GM21423 (cell line): Measurements from ENCODE around the gene ZNF747.

Source experiments
- ATAC-seq: cut with Tn5 transposase; IDR thresholded peaks from one replicate; pipeline ENCODE4 v1.9.1; 2021; ENCODE audit warnings: mild to moderate bottlenecking, moderate library complexity; ENCODE audit not compliant: unreplicated experiment

The ZNF747 gene

DNA sequence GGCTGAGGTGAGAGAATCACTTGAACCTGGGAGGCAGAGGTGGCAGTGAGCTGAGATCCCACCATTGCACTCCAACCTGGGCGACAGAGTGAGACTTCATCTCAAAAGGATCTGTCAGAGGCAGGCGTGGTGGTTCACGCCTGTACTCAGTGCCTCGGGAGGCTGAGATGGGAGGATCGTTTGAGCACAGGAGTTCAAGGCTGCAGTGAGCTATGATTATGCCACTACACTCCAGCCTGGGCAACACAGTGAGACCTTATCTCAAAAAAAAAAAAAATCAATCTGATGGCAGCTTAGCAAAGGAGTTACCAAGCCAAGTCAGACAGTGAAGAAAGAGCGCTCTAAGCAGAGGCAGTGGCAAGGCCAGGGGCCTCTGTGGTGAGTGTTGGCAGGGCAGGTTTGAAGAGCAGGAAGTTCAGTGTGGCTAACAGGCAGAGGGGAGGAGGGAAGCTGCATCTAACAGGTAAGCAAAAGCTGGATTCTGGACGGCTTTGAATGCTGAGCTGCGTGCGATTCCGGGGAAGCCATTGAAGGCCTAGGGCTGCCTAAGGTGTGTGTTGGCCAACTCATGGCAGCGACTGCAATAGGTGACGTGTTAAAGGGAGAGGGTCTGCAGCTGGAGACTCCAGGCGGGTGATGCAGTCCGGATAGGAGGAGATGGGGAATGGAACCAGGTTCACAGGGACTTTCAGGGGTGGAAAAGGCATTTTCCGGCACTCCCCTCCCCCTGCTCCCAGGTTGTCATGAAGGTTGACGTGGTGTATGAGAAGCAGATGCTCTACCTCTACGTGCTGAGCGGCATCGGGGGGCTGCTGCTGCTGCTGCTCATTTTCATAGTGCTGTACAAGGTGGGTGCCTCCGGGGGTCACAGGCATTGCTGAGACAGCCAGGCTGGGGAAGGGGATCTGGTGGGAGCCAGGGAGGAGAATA is 15.3 kb downstream of the ZNF747 start:
- ATAC-seq, result no peak

DNA sequence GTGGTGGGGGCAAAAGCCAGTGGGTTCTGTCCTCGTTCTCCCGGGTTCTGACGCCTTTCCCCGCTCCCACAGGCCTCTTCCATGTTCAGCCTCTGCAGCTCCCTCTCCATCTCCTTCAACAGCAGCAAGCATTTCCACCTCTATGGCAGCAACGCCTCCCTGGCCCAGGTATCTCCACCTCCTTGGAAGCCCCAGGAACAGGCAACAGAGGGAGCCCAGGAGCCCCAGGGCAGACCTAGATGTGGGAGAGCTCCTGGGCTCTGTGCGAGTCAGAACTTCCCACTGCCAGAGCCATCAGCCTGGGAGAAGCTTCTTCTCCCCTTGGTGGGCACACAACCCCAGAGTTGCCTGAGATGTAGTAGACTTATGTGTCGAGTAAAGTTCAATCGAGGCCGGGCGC is 16.1 kb downstream of the ZNF747 start:
- ATAC-seq, result no peak

GRCh38 chr16:30515275-30515674 is 19.4 kb downstream of the ZNF747 start:
- ATAC-seq, result no peak

DNA sequence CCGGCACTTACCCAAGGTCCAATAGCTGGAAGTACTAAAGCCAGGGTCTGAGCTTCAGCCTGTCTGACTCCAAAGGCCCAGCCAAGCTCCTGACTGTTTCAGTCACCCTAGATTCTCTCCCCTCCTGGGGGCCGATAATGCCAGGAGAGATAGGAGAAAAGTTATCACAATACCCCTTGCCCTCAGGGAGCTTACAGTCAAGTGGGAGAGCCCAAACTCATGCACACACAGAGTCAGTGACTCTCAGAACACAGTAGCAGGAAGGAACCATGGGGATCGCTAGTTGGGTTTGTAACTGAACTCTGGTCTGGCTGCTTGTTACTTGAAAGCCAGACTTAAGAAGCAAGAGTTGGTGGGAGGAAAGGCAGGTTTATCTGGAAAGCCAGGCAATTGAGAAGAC is 23.1 kb downstream of the ZNF747 start:
- ATAC-seq, result no peak

DNA sequence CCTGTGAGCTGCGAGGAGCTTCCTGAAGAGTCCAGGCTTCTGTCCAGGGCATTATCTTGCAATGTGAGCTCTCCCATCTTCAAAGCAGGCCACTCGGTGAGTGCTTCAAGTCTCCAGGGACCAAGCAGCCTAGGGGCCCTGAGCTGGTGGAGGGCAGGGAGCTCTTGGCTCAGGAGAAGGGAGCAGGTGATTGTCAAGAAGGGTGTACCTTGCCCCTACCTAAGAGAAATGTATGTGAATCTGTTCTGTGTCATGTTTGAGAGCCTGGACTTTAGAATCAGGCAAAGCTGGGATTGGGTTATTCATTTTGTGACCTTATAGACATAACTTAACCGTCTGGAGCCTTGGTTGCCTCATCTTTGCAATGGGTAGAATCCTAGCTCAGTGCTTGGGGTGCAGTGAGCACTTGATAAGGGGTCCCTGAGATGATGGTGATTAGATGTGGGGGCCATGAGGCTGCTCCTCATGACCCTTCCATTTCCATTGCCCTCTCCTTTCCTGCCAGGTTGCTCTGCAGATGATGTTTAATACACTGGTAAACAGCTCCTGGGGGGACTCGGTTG is 24.2 kb downstream of the ZNF747 start:
- no peak for ATAC-seq

DNA sequence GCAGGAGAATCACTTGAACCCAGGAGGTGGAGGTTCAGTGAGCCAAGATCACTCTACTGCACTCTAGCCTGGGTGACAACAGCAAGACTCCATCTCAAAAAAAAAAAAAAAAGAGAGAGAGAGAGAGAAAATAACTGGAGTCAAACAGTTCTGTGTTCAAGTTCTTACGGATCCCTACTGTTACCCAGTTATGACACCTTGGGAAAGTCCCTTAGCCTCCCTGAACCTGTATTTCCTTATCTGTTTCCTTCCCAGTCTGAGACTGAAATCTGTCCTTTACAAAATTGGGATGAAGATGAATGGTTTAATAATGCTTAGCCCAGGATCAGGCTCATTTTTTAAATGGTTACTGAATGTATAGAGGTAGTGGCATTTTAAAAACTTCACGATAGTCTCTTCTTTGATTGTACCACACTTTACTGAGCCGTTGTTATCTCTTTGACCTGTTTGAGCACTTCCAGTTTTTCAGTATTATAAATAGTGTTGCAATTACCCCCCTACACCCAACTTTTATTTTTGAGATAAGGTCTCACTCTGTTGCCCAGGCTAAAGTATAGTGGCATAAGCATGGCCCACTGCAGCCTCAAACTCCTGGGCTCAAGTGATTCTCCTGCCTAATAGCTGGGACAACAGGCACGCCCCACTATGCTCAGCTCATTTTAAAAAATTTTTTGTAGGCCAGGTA is 25.4 kb downstream of the ZNF747 start:
- no peak for ATAC-seq

- no peak for ATAC-seq
These were observed 31.0 kb downstream of the ZNF747 start for GRCh38 chr16:30503403-30504296.

- no peak for ATAC-seq
These were observed 35.4 kb downstream of the ZNF747 start for GRCh38 chr16:30499284-30499683.

- no peak for ATAC-seq
These were observed 39.9 kb downstream of the ZNF747 start for GRCh38 chr16:30494709-30495108.

DNA sequence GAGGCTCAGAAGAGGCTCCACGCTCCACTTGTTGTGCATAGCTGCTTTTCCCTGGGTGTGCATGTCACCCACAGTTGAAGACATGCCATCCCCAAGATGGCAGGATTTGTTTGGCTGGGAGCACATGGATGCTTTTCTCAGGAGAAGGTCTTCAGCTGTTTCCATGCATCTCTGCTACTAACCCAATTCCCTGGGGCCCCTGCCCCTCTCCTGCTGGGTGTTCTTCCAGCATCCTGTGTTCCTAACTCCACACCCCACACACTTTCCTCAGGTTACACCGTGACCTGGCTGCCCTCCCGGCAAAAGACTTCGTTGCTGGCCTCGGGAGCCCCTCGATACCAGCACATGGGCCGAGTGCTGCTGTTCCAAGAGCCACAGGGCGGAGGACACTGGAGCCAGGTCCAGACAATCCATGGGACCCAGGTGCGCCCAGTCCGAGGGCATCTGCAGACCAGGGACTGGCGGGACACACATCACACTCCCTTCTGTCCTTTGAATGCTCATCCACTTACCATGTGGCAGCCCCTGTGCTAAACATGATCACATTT is 40.6 kb downstream of the ZNF747 start:
- no peak for ATAC-seq

DNA sequence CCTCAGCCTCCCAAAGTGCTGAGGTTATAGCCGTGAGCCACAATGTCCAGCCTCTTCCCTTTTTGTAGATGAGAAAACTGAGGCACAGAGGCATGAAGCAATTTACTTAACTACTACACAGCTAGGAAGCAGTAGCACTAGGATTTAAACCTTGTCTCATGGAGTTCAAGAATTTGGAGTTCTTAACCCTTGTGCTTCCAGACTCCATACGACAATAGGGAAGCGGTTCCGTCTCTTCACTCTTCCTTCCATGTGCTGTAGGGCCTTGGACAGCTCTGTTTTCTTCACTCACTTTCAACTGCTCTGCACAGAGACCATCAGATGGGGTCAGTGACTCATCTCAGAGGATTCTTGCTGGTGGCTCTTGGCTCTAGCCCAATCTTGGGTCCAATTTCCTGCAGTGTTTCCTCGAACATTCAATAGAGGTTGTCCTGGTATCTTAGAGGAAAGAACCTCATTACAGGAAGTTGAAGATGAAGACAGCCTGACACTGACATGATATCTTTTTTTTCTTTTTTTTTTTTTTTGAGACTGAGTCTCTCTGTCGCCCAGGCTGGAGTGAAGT is 42.8 kb downstream of the ZNF747 start:
- ATAC-seq, result no peak

GRCh38 chr16:30491229-30491628 is 43.4 kb downstream of the ZNF747 start:
- no peak for ATAC-seq

- ATAC-seq, result no peak
These were observed 44.4 kb downstream of the ZNF747 start for GRCh38 chr16:30490210-30490609.

DNA sequence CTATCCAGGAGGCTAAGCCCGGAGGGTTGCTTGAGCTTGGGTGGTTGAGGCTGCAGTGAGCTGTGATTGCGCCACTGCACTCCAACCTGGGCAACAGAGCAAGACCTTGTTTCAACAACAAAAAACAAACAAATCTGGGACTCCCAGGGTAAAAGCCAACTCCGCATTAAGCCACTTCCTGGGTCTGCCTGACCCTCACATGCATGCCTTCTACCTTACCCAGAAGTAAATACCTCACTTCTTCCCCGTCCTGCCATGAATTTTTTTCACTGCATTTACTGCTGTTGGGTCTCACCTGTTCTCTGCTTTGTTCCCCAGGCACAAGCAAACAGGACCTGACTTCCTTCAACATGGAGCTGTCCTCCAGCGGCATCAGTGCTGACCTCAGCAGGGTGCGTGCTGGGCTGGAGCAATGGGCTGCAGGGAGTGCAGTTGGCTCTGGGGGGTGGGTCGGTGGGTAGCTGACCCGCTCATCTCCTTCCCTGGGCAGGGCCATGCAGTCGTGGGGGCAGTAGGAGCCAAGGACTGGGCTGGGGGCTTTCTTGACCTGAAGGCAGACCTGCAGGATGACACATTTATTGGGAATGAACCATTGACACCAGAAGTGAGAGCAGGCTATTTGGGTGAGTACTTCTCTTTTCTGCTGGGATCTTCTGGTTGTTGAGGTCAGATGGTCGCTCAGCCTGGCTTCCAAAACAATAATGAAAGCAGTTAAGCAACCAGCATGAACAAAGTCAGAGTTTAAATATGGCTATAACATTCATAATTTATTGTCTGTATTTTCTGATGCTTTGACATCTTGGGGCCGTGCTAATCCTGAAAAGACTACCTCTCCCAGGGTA is 45.7 kb downstream of the ZNF747 start:
- no peak for ATAC-seq

- no peak for ATAC-seq
These were observed 48.7 kb downstream of the ZNF747 start for GRCh38 chr16:30485818-30486436.

GRCh38 chr16:30484887-30485286 is 49.8 kb downstream of the ZNF747 start:
- ATAC-seq, result no peak

- no peak for ATAC-seq
These were observed 52.3 kb downstream of the ZNF747 start for GRCh38 chr16:30482366-30482765.

DNA sequence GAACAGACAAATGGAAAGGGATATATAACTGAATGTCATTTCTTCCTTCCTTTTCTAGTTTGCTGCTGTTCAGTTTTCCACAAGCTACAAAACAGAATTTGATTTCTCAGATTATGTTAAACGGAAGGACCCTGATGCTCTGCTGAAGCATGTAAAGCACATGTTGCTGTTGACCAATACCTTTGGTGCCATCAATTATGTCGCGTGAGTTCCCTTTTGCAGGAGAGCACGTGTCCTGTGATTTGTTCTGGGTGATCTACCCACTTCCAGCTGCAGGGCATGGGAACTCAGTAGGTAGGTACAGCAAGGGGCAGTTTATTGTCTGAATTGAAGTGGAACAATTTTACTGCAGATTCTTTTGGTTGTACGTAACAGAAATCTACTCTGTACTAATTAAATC is 53.3 kb downstream of the ZNF747 start:
- no peak for ATAC-seq
